HG03378 (cell line): ENCODE data around the gene MIGA1.

Experiments used
- ATAC-seq: cut with Tn5 transposase; IDR thresholded peaks from one replicate; pipeline ENCODE4 v1.9.1; 2021; ENCODE audit warnings: mild to moderate bottlenecking, moderate library complexity; ENCODE audit not compliant: unreplicated experiment

Gene MIGA1

GRCh38 chr1:77841574-77841973 lies 62.1 kb downstream of the MIGA1 start:
- no peak for ATAC-seq

- ATAC-seq = no peak
Observed at GRCh38 chr1:77845951-77846350, 66.5 kb downstream of the MIGA1 start.

- ATAC-seq = no peak
Observed at GRCh38 chr1:77846966-77847365, 67.5 kb downstream of the MIGA1 start.

- ATAC-seq = no peak
Observed at GRCh38 chr1:77847621-77848080, 68.2 kb downstream of the MIGA1 start.

GRCh38 chr1:77850082-77850481 lies 70.6 kb downstream of the MIGA1 start:
- no peak for ATAC-seq

GRCh38 chr1:77857552-77857951 lies 78.1 kb downstream of the MIGA1 start:
- no peak for ATAC-seq

- ATAC-seq = no peak
Observed at GRCh38 chr1:77858725-77859124, 79.3 kb downstream of the MIGA1 start.

GRCh38 chr1:77859248-77859647 lies 79.8 kb downstream of the MIGA1 start:
- ATAC-seq = no peak

- no peak for ATAC-seq
Observed at GRCh38 chr1:77866296-77866695, 86.8 kb downstream of the MIGA1 start.

- no peak for ATAC-seq
Observed at GRCh38 chr1:77872645-77873044, 93.2 kb downstream of the MIGA1 start.

- ATAC-seq = no peak
Observed at GRCh38 chr1:77873461-77873860, 94.0 kb downstream of the MIGA1 start.

- ATAC-seq = no peak
Observed at GRCh38 chr1:77874804-77875445, 95.5 kb downstream of the MIGA1 start.

- ATAC-seq = no peak
Observed at GRCh38 chr1:77876884-77877283, 97.4 kb downstream of the MIGA1 start.

- ATAC-seq = no peak
Observed at GRCh38 chr1:77881061-77881460, 101.6 kb downstream of the MIGA1 start.

- no peak for ATAC-seq
Observed at GRCh38 chr1:77882411-77882810, 103.0 kb downstream of the MIGA1 start.

GRCh38 chr1:77888081-77888780 lies 108.8 kb downstream of the MIGA1 start, which contains the start of gene NEXN:
Gene NEXN (plus strand): TSS chr1:77888624. CDS start chr1:77916107, 27,483 bp downstream.
- ATAC-seq = no peak

- peak; percentile 43 for ATAC-seq
Observed at GRCh38 chr1:77888781-77889642, 109.6 kb downstream of the MIGA1 start.

GRCh38 chr1:77889671-77890070 lies 110.2 kb downstream of the MIGA1 start:
- ATAC-seq = no peak

GRCh38 chr1:77891200-77891599 lies 111.8 kb downstream of the MIGA1 start:
- no peak for ATAC-seq

- no peak for ATAC-seq
Observed at GRCh38 chr1:77899647-77900320, 120.3 kb downstream of the MIGA1 start.
